Right renal pelvis (tissue), 4 donors: Measurements from ENCODE around the gene TCAP. TPM values are rescaled to one million over a fixed set of nuclear protein-coding genes. Genes with fewer than 3 reads are reported as not detected.

ENCODE experiments used
- DNase-seq, 4 donors: peaks; one replicate each; pipeline ENCODE4 v3.0.0-alpha.2; 2013; ENCODE audit warnings: low read depth in 4 of 4, low spot score in 3 of 4, missing footprints in 1 of 4
- polyA plus RNA-seq, 4 donors: library from polyadenylated mRNA; unstranded; fragments of 120-200 nt; gene quantifications; one replicate each; pipeline ENCODE4 v1.2.1, GENCODE V29; 2013; ENCODE audit not compliant: insufficient read length in 4 of 4

TCAP gene
- polyA plus RNA-seq, 4 donors = 0.96 to 1.7 (median 1.4) TPM

GRCh38 chr17:39665642-39666224, 584 bp downstream of the TCAP start:
- DNase-seq = no peak

- no peak for DNase-seq
Observed at GRCh38 chr17:39666231-39666600, 1.1 kb downstream of the TCAP start.

GRCh38 chr17:39666601-39667261, 1.6 kb downstream of the TCAP start:
- no peak for DNase-seq

GRCh38 chr17:39667262-39667944, 2.3 kb downstream of the TCAP start:
- DNase-seq = no peak

GRCh38 chr17:39667945-39668924, 3.1 kb downstream of the TCAP start, which contains the start of gene PNMT:
Gene PNMT, plus strand, starts transcription at chr17:39668453. Its CDS starts 23 bp downstream, at chr17:39668476.
- no peak for DNase-seq

GRCh38 chr17:39669897-39670735, 5.0 kb downstream of the TCAP start:
- no peak for DNase-seq

- no peak for DNase-seq
Observed at GRCh38 chr17:39670746-39671145, 5.6 kb downstream of the TCAP start.

- no peak for DNase-seq
Observed at GRCh38 chr17:39671651-39672521, 6.7 kb downstream of the TCAP start.

- no peak for DNase-seq
Observed at GRCh38 chr17:39672522-39673334, 7.6 kb downstream of the TCAP start.

GRCh38 chr17:39673335-39674081, 8.4 kb downstream of the TCAP start:
- no peak for DNase-seq

GRCh38 chr17:39674179-39674578, 9.0 kb downstream of the TCAP start:
- DNase-seq = no peak

GRCh38 chr17:39674702-39675389, 9.7 kb downstream of the TCAP start:
- DNase-seq = no peak

GRCh38 chr17:39675390-39676082, 10.4 kb downstream of the TCAP start:
- DNase-seq = no peak

GRCh38 chr17:39676198-39676819, 11.2 kb downstream of the TCAP start:
- DNase-seq = no peak

- DNase-seq = no peak
Observed at GRCh38 chr17:39677072-39677471, 11.9 kb downstream of the TCAP start.
